HG03442 (cell line): ENCODE results near the gene SKP2.
"Not testable (repeated sequence)": the region's sequence is repeated elsewhere in the genome, so short reads cannot be mapped to it uniquely, and the experiment has no call there.

Experiments used
- ATAC-seq: cut with Tn5 transposase; IDR thresholded peaks from one replicate; pipeline ENCODE4 v1.9.1; 2021; ENCODE audit warnings: mild to moderate bottlenecking, moderate library complexity; ENCODE audit not compliant: unreplicated experiment

Gene SKP2

DNA sequence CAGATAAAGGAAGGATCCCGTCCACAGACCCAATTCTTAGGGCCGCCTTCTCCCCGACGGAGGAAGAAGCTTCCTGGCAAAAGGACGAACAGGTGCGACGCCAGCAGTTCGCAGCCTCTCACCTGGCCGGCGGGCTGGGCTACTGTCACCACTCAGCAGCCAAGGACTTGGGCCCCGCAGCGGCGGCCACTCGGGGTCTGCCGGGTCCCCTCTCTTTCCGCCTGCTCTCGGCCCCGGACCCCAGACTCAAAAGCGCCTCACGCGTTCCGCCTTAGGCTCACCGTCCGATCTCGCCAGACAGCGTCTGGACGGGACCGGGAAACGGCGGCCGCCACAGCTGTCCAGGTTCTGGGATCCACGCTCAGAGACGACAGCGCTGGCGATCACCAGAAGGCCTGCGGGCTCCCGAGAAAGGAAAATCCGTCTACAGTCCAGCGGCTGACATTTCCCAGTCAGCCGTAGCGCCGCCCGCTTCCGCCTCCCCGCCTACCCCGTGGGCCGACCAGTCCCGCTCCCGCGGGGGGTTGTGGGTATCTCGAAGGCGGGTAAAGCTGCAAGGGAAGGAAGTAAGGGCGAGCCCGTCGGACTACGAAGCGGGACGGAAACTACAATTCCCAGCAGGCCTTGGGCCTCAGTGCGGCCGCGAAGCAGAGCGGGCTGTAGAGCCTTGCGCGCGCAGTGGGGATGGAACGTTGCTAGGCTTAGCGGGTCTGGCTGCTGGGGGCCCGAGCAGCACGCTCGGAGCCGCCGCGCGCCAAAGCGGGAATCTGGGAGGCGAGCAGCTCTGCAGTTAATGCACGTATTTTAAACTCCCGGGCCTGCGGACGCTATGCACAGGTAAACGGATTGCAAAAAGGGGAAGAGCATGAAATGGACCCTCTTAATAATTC is at the start of gene SKP2, which contains the start of gene LMBRD2:
TSS of gene SKP2 (plus strand) at position 678 of the 890 bp plus-strand sequence. CDS start at position 830, 152 bp downstream.
TSS of gene LMBRD2 (minus strand) at position 454 of the 890 bp plus-strand sequence. CDS start 8,538 bp downstream, outside the sequence.
- peak; percentile 98 for ATAC-seq

GRCh38 chr5:36105819-36106218 is 46.1 kb upstream of the SKP2 start:
- ATAC-seq = no peak

- no peak for ATAC-seq
These were observed 43.0 kb upstream of the SKP2 start for GRCh38 chr5:36108758-36109460.

GRCh38 chr5:36111238-36111637 is 40.7 kb upstream of the SKP2 start:
- no peak for ATAC-seq

DNA sequence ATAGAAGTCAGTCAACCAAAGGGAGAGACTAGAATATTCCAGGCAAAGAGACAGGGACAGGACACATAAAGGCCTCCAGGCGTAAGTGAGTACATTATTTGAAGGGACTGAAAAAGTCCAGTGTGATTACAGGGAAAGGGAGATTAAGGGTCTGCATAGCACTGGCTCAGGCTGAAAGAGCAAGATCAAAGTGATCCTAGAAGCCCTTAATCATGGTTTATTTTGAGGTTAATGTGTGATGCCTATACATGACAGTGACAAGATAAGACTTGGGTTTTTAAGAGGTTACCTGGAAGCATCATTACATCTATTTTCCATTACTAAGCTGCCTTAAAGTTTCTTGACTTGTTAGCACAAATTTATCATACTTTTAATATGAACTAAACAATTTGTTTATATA is 26.0 kb upstream of the SKP2 start:
- no peak for ATAC-seq

GRCh38 chr5:36128795-36129194 is 23.1 kb upstream of the SKP2 start:
- no peak for ATAC-seq

GRCh38 chr5:36129666-36130065 is 22.2 kb upstream of the SKP2 start:
- ATAC-seq = not testable (repeated sequence)

DNA sequence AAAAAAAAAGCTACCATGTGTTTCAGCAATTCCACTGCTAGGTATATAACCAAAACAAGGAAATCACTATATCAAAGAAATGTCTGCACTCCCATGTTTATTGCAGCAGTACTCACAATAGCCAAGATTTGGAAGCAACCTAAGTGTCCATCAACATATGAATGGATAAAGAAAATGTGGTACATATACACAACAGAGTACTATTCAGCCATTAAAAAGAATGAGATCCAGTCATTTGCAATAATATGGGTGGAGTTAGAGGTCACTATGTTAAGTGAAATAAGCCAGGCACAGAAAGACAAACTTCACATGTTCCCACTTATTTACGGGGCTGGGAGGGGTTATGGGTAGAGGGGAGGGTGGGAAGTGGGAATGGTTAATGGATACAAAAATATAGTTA is 18.9 kb upstream of the SKP2 start:
- not testable (repeated sequence) for ATAC-seq

DNA sequence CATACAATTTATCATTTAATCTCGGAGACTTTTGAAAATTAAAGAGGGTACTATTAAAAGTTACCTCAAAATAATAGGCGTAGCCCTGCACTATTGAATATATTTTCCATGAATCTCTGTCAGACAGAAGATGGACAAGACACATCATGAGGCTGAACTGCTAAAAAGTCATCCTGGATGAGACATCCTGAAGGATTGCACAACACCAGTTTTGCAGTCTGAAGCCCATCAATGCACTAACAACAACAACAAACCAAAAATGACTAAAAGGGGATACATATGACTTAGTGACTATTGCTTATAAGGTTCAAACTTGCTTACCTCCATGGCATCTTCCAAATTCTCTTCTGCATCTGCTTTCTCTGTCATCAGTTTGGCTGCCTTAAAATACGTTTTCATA is 15.9 kb upstream of the SKP2 start:
- no peak for ATAC-seq

- ATAC-seq = no peak
These were observed 15.3 kb upstream of the SKP2 start for GRCh38 chr5:36136581-36136980.

- ATAC-seq = no peak
These were observed 12.8 kb upstream of the SKP2 start for GRCh38 chr5:36138900-36139683.

GRCh38 chr5:36145311-36145710 is 6.6 kb upstream of the SKP2 start:
- no peak for ATAC-seq

- no peak for ATAC-seq
These were observed 5.5 kb upstream of the SKP2 start for GRCh38 chr5:36146390-36146789.

DNA sequence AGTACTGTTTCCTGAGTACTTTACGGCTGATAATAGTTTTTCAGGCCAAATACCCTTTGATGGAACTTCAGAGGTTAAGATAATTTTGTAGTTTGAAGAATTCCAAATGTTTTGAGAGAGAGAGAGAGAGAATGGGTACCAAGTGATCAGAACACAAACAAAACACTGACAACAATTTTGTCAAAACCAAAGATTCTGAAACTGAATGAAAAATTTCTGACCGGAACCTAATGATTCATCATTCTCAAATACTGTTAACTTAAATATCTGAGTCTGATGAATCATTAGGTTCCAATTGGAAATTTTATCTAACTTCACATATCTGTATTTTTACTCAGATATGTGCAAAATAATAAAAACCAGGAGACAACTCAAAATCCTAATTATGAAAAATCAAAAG is 4.2 kb upstream of the SKP2 start:
- ATAC-seq = no peak

DNA sequence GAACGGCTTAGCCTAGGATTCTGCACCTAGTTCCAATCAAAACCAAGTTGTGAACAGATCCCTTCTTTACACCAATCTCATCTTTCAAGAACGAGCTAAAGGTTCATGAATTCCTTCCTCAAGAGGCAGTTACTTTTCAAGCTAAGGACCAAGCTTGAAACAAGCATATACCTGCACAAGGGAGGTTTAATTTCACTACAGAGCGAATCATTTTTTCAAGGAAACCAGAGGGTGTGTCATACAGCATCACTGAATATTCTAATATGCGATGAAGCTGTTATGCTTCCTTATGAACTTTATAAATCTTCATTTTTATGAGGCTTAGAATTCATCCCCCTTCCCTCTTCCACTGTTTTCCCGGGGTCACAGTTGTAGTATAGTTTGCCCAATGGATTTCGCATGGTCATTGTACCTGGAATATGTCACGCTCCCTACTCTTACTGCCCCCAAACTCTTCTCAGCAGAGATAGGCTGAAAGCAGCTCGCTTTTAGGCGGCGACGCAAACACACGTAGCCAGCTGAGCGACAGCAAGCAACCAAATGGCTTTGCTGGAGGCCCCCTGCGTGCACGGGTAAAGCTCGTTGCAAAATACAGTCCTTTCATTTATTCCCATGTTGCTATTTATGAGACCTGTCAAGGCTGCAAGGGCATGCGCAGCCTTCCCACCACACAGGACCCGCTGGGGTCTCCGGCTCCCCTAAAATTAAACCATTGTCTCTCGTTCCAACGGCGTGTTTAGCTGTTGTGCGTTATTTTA is 1.1 kb upstream of the SKP2 start:
- peak; percentile 33 for ATAC-seq

DNA sequence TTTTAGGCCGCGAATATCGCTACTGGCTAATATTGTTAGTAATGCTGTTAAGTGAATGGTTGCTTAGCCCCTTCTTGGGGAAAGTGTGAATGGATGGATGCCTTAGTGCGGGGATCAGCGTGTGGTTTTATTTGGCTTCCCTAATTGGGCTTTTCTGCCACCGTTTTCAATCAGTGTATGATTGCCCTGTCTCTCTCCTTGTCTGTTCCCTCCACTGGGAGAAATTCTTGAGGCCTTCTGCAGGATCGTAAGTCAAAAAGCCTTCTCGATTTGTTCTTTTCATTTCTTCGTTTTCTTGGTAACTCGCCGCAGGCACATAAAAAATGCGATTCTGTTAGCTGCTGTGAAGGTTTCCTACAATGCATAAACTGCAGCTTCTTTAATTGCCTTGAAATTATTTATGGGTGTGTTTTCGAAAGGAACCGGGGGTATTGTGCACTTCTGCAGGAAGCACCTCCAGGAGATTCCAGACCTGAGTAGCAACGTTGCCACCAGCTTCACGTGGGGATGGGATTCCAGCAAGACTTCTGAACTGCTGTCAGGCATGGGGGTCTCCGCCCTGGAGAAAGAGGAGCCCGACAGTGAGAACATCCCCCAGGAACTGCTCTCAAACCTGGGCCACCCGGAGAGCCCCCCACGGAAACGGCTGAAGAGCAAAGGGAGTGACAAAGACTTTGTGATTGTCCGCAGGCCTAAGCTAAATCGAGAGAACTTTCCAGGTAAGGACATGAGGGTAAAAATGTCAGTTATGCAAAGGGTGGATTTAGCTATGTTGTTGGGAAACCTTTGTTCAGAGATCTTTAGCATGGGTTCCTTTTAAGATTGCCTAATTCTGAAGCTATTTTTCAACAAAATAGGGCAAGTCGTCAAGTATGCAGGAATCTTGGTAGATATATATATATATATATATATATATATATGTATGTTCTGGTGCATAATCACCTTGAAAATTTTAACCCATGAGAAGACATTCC is 700 bp downstream of the SKP2 start:
- ATAC-seq = no peak

DNA sequence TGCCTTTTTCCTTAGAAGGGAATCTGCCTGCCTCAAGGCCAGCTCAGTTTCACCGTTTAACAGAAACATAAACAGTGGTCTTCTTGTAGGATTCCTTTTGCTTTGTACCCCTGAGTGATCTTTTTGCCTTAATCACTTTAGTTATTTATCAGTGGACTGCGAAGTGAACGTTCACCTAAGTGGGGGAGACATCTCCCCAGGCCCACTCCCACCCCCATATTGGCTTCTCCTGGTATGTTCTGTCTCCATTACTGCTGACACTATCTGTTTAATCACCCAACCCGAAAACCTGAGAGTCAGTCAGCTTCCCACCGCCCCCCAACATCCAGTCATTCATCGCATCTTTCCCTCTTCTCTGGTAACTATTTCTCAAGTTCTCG is 1.4 kb downstream of the SKP2 start:
- ATAC-seq = no peak

DNA sequence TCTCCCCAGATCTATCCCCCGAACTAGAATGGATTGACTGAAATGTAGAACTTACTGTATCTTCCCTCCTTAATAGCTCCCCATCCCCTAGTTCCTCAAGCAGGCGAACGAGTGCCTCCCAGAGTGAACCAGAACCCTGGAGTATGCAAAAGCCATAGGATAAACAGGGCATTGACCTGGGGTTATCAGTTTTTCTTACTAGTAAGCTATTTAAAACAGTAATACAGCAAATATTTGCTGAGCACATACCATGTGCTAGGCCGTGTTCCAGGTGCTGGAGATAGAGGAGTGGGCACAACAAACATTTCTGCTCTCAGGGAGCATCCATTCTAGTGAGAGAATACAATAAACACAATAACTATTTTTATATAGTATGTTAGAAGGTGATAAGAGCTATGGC is 1.8 kb downstream of the SKP2 start:
- no peak for ATAC-seq

DNA sequence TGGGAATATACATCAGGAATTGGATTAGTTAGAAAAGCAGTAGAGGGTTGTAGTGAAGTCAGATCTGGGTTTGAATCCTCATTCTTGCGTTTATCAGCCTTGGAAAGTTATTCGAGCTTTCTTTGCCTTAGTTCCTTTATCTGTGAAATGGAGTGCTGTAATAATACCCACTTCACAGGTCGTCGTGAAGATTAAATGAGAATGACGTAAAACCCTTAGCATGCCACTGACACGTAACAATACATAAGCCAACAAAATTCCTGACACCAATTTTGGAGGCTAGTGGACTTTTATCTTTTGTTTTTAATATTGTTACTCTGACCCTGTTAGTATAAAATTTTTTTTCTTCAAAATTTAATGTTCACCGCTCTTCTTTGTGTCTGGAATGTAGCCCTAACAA is 3.4 kb downstream of the SKP2 start:
- ATAC-seq = no peak
